ENCODE results near the gene RPL36. TPM values are rescaled to one million over a fixed set of nuclear protein-coding genes. Genes with fewer than 3 reads are reported as not detected.

The RPL36 gene
- total and polyA plus RNA-seq, 9 of the 15 experiments (the other 6 are each of a cell fraction or from before 2014, with no cell fraction given): 350 to 3,412 (median 1,507) TPM

DNA sequence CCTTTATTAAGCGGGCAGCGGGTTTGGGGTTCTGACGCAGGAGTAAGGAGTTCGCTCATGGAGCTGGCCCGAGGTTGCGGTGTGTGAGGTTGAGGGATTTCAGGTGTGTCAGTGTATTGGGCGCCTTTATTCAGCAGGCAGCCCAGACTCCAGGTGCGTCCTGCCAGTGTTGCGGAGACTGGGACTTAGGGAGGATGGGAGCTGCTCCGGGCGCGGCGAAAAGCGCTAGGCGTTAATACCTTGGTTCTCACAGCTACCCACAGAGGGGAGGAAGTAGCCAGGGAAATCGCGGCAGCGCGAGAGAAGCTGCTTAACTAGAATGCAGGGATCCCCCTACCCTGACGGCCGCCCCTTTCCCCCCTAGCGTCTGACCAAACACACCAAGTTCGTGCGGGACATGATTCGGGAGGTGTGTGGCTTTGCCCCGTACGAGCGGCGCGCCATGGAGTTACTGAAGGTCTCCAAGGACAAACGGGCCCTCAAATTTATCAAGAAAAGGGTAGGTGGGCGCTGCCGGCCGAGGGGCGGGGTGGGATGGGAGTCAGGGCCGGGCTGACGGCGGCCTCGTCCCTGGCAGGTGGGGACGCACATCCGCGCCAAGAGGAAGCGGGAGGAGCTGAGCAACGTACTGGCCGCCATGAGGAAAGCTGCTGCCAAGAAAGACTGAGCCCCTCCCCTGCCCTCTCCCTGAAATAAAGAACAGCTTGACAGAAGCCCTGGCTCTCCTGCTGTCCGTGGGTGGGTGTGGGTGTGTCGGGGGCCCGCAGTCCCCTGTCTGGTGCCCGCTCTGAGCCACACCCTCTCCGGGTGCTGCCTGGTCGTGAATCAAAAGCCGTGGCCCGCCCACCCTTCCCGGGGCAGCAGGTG, 1.1 kb downstream of the RPL36 start (continued):
- TF ChIP-seq RBM15 (IDR thresholded peaks at IDR 0.05; ENCODE audit: insufficient read depth, low read length) (no peak), GATAD2B (IDR thresholded peaks at IDR 0.05; ENCODE audit: borderline replicate concordance) (no peak), ZNF830 (CRISPR knock-in tag; IDR thresholded peaks at IDR 0.05) (0 out of 2 replicates have a peak, but pooled peaks have one; percentile 81), CXXC5 (CRISPR knock-in tag; IDR thresholded peaks at IDR 0.05) (peak; percentile 61), L3MBTL2 (IDR thresholded peaks at IDR 0.05) (peak; percentile 47; the same call in 1 of the 2 replicates), TOE1 (IDR thresholded peaks at IDR 0.05; ENCODE audit: borderline replicate concordance) (no peak), TOE1 (CRISPR knock-in tag; IDR thresholded peaks at IDR 0.05; ENCODE audit: borderline replicate concordance, low read depth) (no peak; the same call in 1 of the 2 replicates), ZBED1 (IDR thresholded peaks at IDR 0.05) (0 out of 2 replicates have a peak, but pooled peaks have one; percentile 34), YY1 (IDR thresholded peaks at IDR 0.05; ENCODE audit: borderline replicate concordance in 1 of 3, control insufficient read depth in 1 of 3, extremely low read depth in 1 of 3, insufficient read depth in 3 of 3, insufficient read length in 1 of 3, insufficient replicate concordance in 2 of 3, low read depth in 1 of 3, low read length in 2 of 3) (peak in 2 of 3 experiments; percentile 17 to 71), KDM4B (IDR thresholded peaks at IDR 0.05; ENCODE audit: borderline replicate concordance in 2 of 2, low read depth in 1 of 2) (no peak; a peak in 1 of 4 replicates), RBBP5 (IDR thresholded peaks at IDR 0.05; ENCODE audit: borderline replicate concordance, insufficient read depth, low read length, poor library complexity, severe bottlenecking) (peak; percentile 2), ZNF592 (IDR thresholded peaks at IDR 0.05) (no peak), ZNF12 (CRISPR knock-in tag; IDR thresholded peaks at IDR 0.05) (0 out of 2 replicates have a peak, but pooled peaks have one; percentile 9), MYNN (IDR thresholded peaks at IDR 0.05) (peak; percentile 70; the same call in 1 of the 2 replicates), MYNN (CRISPR knock-in tag; IDR thresholded peaks at IDR 0.05) (no peak)
- TF ChIP-seq, protein P1, sequence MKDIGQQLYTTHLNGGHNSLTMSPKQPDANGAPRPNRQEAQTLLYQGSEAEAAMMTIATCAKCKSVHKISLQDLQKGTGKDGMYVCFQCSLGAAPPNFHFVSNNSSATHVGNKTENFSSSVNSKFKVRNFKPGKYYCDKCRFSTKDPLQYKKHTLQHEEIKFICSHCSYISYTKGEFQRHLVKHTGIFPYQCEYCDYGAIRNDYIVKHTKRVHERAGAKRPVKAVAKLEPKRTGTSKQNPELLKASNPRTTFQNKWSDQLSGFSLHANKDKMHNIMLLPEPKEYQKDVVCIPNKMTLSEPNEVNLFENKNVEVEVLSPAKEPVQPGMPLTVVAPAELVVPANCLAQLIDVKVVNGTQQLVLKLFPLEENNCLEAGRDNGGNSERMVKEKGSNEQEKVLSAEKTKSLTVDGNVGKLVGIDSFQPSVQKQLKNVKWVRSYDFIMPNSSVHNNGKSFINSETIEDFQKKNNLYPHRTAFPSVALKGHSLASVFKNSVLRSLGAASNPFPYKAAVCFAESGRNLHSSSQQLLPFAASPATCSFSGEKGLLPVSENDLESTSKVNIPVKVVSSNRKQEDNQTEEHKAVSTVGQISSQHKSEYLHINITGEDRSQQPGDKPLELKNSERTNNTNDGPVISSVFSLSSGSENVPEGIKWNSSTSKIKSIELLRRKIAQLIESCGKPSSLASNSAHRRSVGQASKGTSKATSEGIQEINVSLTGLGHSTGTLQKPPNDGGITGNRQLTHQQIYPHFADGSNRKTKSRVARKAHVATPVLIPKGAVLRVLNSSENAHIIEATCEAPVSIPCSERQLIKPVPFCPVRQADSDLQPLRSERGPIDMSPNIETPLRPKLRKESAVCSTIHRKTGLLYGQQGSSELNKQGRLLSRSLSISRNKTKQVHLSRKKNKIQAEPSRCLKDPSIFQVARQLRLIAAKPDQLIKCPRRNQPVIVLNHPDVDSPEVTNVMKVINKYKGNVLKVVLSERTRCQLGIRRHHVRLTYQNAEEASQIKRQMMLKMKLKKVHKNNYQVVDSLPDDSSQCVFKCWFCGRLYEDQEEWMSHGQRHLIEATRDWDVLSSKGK (CRISPR knock-in tag; IDR thresholded peaks at IDR 0.05): 0 out of 2 replicates have a peak, but pooled peaks have one; percentile 10
- TF ChIP-seq, protein P2, sequence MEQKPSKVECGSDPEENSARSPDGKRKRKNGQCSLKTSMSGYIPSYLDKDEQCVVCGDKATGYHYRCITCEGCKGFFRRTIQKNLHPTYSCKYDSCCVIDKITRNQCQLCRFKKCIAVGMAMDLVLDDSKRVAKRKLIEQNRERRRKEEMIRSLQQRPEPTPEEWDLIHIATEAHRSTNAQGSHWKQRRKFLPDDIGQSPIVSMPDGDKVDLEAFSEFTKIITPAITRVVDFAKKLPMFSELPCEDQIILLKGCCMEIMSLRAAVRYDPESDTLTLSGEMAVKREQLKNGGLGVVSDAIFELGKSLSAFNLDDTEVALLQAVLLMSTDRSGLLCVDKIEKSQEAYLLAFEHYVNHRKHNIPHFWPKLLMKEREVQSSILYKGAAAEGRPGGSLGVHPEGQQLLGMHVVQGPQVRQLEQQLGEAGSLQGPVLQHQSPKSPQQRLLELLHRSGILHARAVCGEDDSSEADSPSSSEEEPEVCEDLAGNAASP (IDR thresholded peaks at IDR 0.05): no peak

Measured in K562 (cell line).